Esophagus squamous epithelium (tissue), 4 donors: ENCODE data around the gene UGT2B15.
"Not testable (repeated sequence)": the region's sequence is repeated elsewhere in the genome, so short reads cannot be mapped to it uniquely, and the experiment has no call there.

Experiments used
- POLR2A ChIP-seq, 4 donors: fragments of 450-650 bp; IDR thresholded peaks; one replicate each; pipeline ENCODE4 v1.6.1; 2017; ENCODE audit warnings: antibody characterized with exemption in 4 of 4, mild to moderate bottlenecking in 4 of 4, moderate library complexity in 3 of 4
- TF ChIP-seq, protein P1 (sequence below), 6 experiments: fragments of 450-650 bp in 4 of 6; fragments of 200-600 bp in 2 of 6; sonication (generic) in 2 of 6; IDR thresholded peaks; one replicate each; pipeline ENCODE4 v1.5.1; 2016 to 2019; ENCODE audit warnings: antibody characterized with exemption in 6 of 6, mild to moderate bottlenecking in 4 of 6, moderate library complexity in 4 of 6

- TF ChIP-seq, protein P1, sequence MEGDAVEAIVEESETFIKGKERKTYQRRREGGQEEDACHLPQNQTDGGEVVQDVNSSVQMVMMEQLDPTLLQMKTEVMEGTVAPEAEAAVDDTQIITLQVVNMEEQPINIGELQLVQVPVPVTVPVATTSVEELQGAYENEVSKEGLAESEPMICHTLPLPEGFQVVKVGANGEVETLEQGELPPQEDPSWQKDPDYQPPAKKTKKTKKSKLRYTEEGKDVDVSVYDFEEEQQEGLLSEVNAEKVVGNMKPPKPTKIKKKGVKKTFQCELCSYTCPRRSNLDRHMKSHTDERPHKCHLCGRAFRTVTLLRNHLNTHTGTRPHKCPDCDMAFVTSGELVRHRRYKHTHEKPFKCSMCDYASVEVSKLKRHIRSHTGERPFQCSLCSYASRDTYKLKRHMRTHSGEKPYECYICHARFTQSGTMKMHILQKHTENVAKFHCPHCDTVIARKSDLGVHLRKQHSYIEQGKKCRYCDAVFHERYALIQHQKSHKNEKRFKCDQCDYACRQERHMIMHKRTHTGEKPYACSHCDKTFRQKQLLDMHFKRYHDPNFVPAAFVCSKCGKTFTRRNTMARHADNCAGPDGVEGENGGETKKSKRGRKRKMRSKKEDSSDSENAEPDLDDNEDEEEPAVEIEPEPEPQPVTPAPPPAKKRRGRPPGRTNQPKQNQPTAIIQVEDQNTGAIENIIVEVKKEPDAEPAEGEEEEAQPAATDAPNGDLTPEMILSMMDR (IDR thresholded peaks at IDR 0.05): peak in 2 of 6 experiments; percentile 19 to 35
- not testable (repeated sequence) for TF ChIP-seq POLR2A (IDR thresholded peaks at IDR 0.05)
These were observed 765 bp upstream of the UGT2B15 start for GRCh38 chr4:68671217-68671616.
